GM10266 (cell line): ENCODE data around the gene KCTD18.

Experiments
- DNase-seq: peaks from one replicate; pipeline ENCODE4 v3.0.0; 2012; ENCODE audit errors: extremely low spot score
- CTCF ChIP-seq: IDR thresholded peaks from 2 replicates; pipeline ENCODE4 v1.5.1; 2012; ENCODE audit warnings: mild to moderate bottlenecking, low read depth; ENCODE audit not compliant: control insufficient read depth, insufficient read depth; ENCODE audit errors: missing control alignments

KCTD18 gene

GRCh38 chr2:200506679-200507078, 3.2 kb downstream of the KCTD18 start:
- no peak for DNase-seq
- TF ChIP-seq CTCF = no peak

GRCh38 chr2:200502196-200502595, 7.7 kb downstream of the KCTD18 start:
- no peak for TF ChIP-seq CTCF
- DNase-seq = no peak

GRCh38 chr2:200498402-200499162, 11.3 kb downstream of the KCTD18 start:
- no peak for DNase-seq
- no peak for TF ChIP-seq CTCF

GRCh38 chr2:200496696-200497095, 13.2 kb downstream of the KCTD18 start:
- DNase-seq = no peak
- TF ChIP-seq CTCF = no peak

GRCh38 chr2:200494048-200494447, 15.8 kb downstream of the KCTD18 start:
- TF ChIP-seq CTCF = no peak
- DNase-seq = no peak

- no peak for TF ChIP-seq CTCF
- DNase-seq = no peak
Observed at GRCh38 chr2:200492656-200493055, 17.2 kb downstream of the KCTD18 start.

GRCh38 chr2:200490001-200490400, 19.9 kb downstream of the KCTD18 start:
- no peak for DNase-seq
- TF ChIP-seq CTCF = no peak
